ENCODE measurements around the gene ACSM6.

DNA sequence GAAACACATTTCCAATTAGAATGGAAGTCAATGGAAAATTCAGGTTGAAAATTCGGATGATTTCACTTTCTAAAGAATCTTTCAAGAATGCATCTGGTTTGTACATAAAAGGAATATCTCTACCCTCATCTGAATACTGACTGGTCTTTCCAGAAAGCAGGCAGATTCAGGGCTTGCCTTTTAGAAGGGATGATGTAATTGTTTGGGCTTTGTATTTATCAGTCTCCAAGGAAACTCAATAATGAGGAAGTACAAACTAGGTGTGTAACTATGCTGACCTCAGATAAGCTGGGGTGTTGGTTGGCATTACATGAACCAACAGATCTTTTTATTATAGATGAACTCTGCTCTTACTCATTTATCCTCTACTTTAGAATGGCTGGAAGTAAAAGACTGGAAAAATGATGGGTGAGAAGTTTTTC, 72.6 kb downstream of the ACSM6 start:
- TF ChIP-seq, protein P1, sequence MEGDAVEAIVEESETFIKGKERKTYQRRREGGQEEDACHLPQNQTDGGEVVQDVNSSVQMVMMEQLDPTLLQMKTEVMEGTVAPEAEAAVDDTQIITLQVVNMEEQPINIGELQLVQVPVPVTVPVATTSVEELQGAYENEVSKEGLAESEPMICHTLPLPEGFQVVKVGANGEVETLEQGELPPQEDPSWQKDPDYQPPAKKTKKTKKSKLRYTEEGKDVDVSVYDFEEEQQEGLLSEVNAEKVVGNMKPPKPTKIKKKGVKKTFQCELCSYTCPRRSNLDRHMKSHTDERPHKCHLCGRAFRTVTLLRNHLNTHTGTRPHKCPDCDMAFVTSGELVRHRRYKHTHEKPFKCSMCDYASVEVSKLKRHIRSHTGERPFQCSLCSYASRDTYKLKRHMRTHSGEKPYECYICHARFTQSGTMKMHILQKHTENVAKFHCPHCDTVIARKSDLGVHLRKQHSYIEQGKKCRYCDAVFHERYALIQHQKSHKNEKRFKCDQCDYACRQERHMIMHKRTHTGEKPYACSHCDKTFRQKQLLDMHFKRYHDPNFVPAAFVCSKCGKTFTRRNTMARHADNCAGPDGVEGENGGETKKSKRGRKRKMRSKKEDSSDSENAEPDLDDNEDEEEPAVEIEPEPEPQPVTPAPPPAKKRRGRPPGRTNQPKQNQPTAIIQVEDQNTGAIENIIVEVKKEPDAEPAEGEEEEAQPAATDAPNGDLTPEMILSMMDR (IDR thresholded peaks at IDR 0.05) = no peak
- TF ChIP-seq EP300 (IDR thresholded peaks at IDR 0.05; ENCODE audit: borderline replicate concordance in 1 of 2, low read depth in 1 of 2, low read length in 1 of 2) (peak in 1 of 2 experiments; percentile 53; a peak in 1 of 4 replicates), GABPA (IDR thresholded peaks at IDR 0.05; ENCODE audit: low read depth) (no peak), RXRA (IDR thresholded peaks at IDR 0.05; ENCODE audit: borderline replicate concordance, low read depth) (no peak), JUND (IDR thresholded peaks at IDR 0.05) (peak; percentile 25; the same call in 1 of the 2 replicates), EZH2phosphoT487 (IDR thresholded peaks at IDR 0.05; ENCODE audit: borderline replicate concordance, low read depth) (no peak), CHD2 (IDR thresholded peaks at IDR 0.05; ENCODE audit: low read length, partially characterized antibody) (no peak), SMC3 (IDR thresholded peaks at IDR 0.05; ENCODE audit: low read depth, low read length) (no peak), POLR2AphosphoS5 (IDR thresholded peaks at IDR 0.05; ENCODE audit: low read depth, low read length) (no peak), RAD21 (IDR thresholded peaks at IDR 0.05; ENCODE audit: low read length) (no peak)
- TF ChIP-seq, protein P2, sequence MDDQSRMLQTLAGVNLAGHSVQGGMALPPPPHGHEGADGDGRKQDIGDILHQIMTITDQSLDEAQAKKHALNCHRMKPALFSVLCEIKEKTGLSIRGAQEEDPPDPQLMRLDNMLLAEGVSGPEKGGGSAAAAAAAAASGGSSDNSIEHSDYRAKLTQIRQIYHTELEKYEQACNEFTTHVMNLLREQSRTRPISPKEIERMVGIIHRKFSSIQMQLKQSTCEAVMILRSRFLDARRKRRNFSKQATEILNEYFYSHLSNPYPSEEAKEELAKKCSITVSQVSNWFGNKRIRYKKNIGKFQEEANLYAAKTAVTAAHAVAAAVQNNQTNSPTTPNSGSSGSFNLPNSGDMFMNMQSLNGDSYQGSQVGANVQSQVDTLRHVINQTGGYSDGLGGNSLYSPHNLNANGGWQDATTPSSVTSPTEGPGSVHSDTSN (IDR thresholded peaks at IDR 0.05) = peak; percentile 39
- TF ChIP-seq, protein P3, sequence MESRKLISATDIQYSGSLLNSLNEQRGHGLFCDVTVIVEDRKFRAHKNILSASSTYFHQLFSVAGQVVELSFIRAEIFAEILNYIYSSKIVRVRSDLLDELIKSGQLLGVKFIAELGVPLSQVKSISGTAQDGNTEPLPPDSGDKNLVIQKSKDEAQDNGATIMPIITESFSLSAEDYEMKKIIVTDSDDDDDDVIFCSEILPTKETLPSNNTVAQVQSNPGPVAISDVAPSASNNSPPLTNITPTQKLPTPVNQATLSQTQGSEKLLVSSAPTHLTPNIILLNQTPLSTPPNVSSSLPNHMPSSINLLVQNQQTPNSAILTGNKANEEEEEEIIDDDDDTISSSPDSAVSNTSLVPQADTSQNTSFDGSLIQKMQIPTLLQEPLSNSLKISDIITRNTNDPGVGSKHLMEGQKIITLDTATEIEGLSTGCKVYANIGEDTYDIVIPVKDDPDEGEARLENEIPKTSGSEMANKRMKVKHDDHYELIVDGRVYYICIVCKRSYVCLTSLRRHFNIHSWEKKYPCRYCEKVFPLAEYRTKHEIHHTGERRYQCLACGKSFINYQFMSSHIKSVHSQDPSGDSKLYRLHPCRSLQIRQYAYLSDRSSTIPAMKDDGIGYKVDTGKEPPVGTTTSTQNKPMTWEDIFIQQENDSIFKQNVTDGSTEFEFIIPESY (IDR thresholded peaks at IDR 0.05; ENCODE audit: borderline replicate concordance, low read depth) = no peak
- TF ChIP-seq, protein P4, sequence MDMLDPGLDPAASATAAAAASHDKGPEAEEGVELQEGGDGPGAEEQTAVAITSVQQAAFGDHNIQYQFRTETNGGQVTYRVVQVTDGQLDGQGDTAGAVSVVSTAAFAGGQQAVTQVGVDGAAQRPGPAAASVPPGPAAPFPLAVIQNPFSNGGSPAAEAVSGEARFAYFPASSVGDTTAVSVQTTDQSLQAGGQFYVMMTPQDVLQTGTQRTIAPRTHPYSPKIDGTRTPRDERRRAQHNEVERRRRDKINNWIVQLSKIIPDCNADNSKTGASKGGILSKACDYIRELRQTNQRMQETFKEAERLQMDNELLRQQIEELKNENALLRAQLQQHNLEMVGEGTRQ (IDR thresholded peaks at IDR 0.05; ENCODE audit: borderline replicate concordance, low read depth, low read length) = no peak
